NCI-H524 treated with DMSO at 0.1 percent for 48 hours (cell line): Measurements from ENCODE around the gene KAZN.

Experiments
- DNase-seq: peaks from one replicate; lab custom pipeline; 2025; lab: John Stamatoyannopoulos, UW

Gene KAZN

GRCh38 chr1:14934867-14935266, 336.4 kb downstream of the KAZN start:
- no peak for DNase-seq

- DNase-seq: no peak
Measured at GRCh38 chr1:14936815-14937214, 338.3 kb downstream of the KAZN start.

GRCh38 chr1:14937288-14937949, 338.9 kb downstream of the KAZN start:
- peak; percentile 65 for DNase-seq

- DNase-seq: no peak
Measured at GRCh38 chr1:14939527-14940284, 341.2 kb downstream of the KAZN start.

- DNase-seq: no peak
Measured at GRCh38 chr1:14940285-14940870, 341.9 kb downstream of the KAZN start.

GRCh38 chr1:14941864-14942263, 343.4 kb downstream of the KAZN start:
- DNase-seq: no peak

GRCh38 chr1:14944471-14944985, 346.0 kb downstream of the KAZN start:
- DNase-seq: no peak

- no peak for DNase-seq
Measured at GRCh38 chr1:14945132-14946010, 346.9 kb downstream of the KAZN start.

- DNase-seq: no peak
Measured at GRCh38 chr1:14946011-14946359, 347.5 kb downstream of the KAZN start.

GRCh38 chr1:14946684-14947238, 348.3 kb downstream of the KAZN start:
- no peak for DNase-seq

- no peak for DNase-seq
Measured at GRCh38 chr1:14947421-14947820, 348.9 kb downstream of the KAZN start.

GRCh38 chr1:14948112-14948652, 349.7 kb downstream of the KAZN start:
- no peak for DNase-seq

- no peak for DNase-seq
Measured at GRCh38 chr1:14949270-14949835, 350.9 kb downstream of the KAZN start.

- DNase-seq: no peak
Measured at GRCh38 chr1:14949836-14950713, 351.6 kb downstream of the KAZN start.

- no peak for DNase-seq
Measured at GRCh38 chr1:14951766-14952165, 353.3 kb downstream of the KAZN start.

- no peak for DNase-seq
Measured at GRCh38 chr1:14952626-14953314, 354.3 kb downstream of the KAZN start.

GRCh38 chr1:14954210-14954609, 355.7 kb downstream of the KAZN start:
- DNase-seq: no peak

- DNase-seq: no peak
Measured at GRCh38 chr1:14954930-14955329, 356.4 kb downstream of the KAZN start.

GRCh38 chr1:14955402-14955801, 356.9 kb downstream of the KAZN start:
- DNase-seq: no peak

- DNase-seq: no peak
Measured at GRCh38 chr1:14955976-14956375, 357.5 kb downstream of the KAZN start.
